ENCODE data around the gene LGI4. TPM values are rescaled to one million over a fixed set of nuclear protein-coding genes. Genes with fewer than 3 reads are reported as not detected.

The LGI4 gene
- total and polyA plus RNA-seq, 2 experiments from 2014 or later, result 3.4 to 4.3 TPM

DNA sequence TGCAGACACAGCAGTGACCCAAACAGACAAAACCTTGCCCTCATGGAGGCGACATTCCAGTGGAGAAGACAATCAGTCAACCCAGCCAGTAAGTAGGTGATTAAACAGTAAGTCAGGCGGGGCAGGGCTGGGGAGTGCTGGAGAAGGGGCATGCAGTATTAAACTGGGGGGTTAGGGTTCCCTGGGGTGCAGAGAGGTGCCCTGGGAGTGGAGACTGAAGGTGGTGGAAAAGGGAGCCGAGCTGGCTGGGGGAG is 50.4 kb downstream of the LGI4 start:
- Histone ChIP-seq H2AFZ (peak overlapping the region; percentile 81; the same call in 1 of the 2 replicates), H3K27ac (ENCODE audit: low read depth) (no peak overlapping the region), H4K20me1 (replicated peaks; ENCODE audit: insufficient read depth) (no peaks in the 10 kb centered on the region), H3F3A (replicated peaks; ENCODE audit: low read depth) (0 out of 2 replicates have a peak, but pooled peaks cover 4% of the 10 kb centered on the region), H3K9me2 (ENCODE audit: insufficient read depth) (no peaks in the 10 kb centered on the region), H3K4me1 (ENCODE audit: insufficient read depth) (no peaks in the 10 kb centered on the region), H3K4me2 (no peak overlapping the region), H3K36me3 (ENCODE audit: insufficient read depth) (no peaks in the 10 kb centered on the region; the same call in 1 of the 2 replicates), H3K27me3 (ENCODE audit: insufficient read depth) (no peaks in the 10 kb centered on the region), H3K4me3 (no peak overlapping the region), H3K79me2 (replicated peaks; ENCODE audit: insufficient read depth) (no peaks in the 10 kb centered on the region)
- H3K4me1 Mint-ChIP-seq, result peaks cover 6% of the 10 kb centered on the region; the same call in 2 of the 3 replicates
- no peak overlapping the region for H3K27ac Mint-ChIP-seq
- no peak overlapping the region for H3K4me3 Mint-ChIP-seq
- peaks cover 4% of the 10 kb centered on the region; the same call in 2 of the 3 replicates for H3K9me3 Mint-ChIP-seq
- DNase-seq (ENCODE audit: low spot score), result no peak
- H3K27me3 Mint-ChIP-seq (ENCODE audit: insufficient read depth, low read depth, poor library complexity), result peaks cover 22% of the 10 kb centered on the region
- no peak for TF ChIP-seq ZNF114 (CRISPR knock-in tag; IDR thresholded peaks at IDR 0.05)
- TF ChIP-seq CREB1 (CRISPR knock-in tag; IDR thresholded peaks at IDR 0.05; ENCODE audit: low read depth), result no peak
- TF ChIP-seq JUNB (IDR thresholded peaks at IDR 0.05; ENCODE audit: unreplicated experiment), result no peak
- TF ChIP-seq EZH2 (IDR thresholded peaks at IDR 0.05; ENCODE audit: low read depth, unreplicated experiment), result no peak
- TF ChIP-seq NANOG (IDR thresholded peaks at IDR 0.05; ENCODE audit: borderline replicate concordance), result no peak
- TF ChIP-seq POLR2AphosphoS5 (IDR thresholded peaks at IDR 0.05; ENCODE audit: low read depth), result no peak
- TF ChIP-seq, protein P1, sequence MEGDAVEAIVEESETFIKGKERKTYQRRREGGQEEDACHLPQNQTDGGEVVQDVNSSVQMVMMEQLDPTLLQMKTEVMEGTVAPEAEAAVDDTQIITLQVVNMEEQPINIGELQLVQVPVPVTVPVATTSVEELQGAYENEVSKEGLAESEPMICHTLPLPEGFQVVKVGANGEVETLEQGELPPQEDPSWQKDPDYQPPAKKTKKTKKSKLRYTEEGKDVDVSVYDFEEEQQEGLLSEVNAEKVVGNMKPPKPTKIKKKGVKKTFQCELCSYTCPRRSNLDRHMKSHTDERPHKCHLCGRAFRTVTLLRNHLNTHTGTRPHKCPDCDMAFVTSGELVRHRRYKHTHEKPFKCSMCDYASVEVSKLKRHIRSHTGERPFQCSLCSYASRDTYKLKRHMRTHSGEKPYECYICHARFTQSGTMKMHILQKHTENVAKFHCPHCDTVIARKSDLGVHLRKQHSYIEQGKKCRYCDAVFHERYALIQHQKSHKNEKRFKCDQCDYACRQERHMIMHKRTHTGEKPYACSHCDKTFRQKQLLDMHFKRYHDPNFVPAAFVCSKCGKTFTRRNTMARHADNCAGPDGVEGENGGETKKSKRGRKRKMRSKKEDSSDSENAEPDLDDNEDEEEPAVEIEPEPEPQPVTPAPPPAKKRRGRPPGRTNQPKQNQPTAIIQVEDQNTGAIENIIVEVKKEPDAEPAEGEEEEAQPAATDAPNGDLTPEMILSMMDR (conservative IDR thresholded peaks at IDR 0.05; ENCODE audit: low read depth in 2 of 2), result no peak; a peak in 1 of 4 replicates
- TF ChIP-seq, protein P2, sequence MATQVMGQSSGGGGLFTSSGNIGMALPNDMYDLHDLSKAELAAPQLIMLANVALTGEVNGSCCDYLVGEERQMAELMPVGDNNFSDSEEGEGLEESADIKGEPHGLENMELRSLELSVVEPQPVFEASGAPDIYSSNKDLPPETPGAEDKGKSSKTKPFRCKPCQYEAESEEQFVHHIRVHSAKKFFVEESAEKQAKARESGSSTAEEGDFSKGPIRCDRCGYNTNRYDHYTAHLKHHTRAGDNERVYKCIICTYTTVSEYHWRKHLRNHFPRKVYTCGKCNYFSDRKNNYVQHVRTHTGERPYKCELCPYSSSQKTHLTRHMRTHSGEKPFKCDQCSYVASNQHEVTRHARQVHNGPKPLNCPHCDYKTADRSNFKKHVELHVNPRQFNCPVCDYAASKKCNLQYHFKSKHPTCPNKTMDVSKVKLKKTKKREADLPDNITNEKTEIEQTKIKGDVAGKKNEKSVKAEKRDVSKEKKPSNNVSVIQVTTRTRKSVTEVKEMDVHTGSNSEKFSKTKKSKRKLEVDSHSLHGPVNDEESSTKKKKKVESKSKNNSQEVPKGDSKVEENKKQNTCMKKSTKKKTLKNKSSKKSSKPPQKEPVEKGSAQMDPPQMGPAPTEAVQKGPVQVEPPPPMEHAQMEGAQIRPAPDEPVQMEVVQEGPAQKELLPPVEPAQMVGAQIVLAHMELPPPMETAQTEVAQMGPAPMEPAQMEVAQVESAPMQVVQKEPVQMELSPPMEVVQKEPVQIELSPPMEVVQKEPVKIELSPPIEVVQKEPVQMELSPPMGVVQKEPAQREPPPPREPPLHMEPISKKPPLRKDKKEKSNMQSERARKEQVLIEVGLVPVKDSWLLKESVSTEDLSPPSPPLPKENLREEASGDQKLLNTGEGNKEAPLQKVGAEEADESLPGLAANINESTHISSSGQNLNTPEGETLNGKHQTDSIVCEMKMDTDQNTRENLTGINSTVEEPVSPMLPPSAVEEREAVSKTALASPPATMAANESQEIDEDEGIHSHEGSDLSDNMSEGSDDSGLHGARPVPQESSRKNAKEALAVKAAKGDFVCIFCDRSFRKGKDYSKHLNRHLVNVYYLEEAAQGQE (IDR thresholded peaks at IDR 0.05; ENCODE audit: unreplicated experiment), result no peak
- no peak for TF ChIP-seq ZNF331 (CRISPR knock-in tag; IDR thresholded peaks at IDR 0.05; ENCODE audit: low read depth)
- no peak for TF ChIP-seq EZH2phosphoT487 (IDR thresholded peaks at IDR 0.05; ENCODE audit: unreplicated experiment)
- TF ChIP-seq STAT1 (IDR thresholded peaks at IDR 0.05; ENCODE audit: unreplicated experiment), result no peak
- TF ChIP-seq, protein P3, sequence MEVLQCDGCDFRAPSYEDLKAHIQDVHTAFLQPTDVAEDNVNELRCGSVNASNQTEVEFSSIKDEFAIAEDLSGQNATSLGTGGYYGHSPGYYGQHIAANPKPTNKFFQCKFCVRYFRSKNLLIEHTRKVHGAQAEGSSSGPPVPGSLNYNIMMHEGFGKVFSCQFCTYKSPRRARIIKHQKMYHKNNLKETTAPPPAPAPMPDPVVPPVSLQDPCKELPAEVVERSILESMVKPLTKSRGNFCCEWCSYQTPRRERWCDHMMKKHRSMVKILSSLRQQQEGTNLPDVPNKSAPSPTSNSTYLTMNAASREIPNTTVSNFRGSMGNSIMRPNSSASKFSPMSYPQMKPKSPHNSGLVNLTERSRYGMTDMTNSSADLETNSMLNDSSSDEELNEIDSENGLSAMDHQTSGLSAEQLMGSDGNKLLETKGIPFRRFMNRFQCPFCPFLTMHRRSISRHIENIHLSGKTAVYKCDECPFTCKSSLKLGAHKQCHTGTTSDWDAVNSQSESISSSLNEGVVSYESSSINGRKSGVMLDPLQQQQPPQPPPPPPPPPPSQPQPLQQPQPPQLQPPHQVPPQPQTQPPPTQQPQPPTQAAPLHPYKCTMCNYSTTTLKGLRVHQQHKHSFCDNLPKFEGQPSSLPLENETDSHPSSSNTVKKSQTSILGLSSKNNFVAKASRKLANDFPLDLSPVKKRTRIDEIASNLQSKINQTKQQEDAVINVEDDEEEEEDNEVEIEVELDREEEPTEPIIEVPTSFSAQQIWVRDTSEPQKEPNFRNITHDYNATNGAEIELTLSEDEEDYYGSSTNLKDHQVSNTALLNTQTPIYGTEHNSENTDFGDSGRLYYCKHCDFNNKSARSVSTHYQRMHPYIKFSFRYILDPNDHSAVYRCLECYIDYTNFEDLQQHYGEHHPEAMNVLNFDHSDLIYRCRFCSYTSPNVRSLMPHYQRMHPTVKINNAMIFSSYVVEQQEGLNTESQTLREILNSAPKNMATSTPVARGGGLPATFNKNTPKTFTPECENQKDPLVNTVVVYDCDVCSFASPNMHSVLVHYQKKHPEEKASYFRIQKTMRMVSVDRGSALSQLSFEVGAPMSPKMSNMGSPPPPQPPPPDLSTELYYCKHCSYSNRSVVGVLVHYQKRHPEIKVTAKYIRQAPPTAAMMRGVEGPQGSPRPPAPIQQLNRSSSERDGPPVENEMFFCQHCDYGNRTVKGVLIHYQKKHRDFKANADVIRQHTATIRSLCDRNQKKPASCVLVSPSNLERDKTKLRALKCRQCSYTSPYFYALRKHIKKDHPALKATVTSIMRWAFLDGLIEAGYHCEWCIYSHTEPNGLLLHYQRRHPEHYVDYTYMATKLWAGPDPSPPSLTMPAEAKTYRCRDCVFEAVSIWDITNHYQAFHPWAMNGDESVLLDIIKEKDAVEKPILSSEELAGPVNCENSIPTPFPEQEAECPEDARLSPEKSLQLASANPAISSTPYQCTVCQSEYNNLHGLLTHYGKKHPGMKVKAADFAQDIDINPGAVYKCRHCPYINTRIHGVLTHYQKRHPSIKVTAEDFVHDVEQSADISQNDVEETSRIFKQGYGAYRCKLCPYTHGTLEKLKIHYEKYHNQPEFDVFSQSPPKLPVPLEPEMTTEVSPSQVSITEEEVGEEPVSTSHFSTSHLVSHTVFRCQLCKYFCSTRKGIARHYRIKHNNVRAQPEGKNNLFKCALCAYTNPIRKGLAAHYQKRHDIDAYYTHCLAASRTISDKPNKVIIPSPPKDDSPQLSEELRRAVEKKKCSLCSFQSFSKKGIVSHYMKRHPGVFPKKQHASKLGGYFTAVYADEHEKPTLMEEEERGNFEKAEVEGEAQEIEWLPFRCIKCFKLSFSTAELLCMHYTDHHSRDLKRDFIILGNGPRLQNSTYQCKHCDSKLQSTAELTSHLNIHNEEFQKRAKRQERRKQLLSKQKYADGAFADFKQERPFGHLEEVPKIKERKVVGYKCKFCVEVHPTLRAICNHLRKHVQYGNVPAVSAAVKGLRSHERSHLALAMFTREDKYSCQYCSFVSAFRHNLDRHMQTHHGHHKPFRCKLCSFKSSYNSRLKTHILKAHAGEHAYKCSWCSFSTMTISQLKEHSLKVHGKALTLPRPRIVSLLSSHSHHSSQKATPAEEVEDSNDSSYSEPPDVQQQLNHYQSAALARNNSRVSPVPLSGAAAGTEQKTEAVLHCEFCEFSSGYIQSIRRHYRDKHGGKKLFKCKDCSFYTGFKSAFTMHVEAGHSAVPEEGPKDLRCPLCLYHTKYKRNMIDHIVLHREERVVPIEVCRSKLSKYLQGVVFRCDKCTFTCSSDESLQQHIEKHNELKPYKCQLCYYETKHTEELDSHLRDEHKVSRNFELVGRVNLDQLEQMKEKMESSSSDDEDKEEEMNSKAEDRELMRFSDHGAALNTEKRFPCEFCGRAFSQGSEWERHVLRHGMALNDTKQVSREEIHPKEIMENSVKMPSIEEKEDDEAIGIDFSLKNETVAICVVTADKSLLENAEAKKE (CRISPR knock-in tag; IDR thresholded peaks at IDR 0.05), result no peak
- TF ChIP-seq, protein P4, sequence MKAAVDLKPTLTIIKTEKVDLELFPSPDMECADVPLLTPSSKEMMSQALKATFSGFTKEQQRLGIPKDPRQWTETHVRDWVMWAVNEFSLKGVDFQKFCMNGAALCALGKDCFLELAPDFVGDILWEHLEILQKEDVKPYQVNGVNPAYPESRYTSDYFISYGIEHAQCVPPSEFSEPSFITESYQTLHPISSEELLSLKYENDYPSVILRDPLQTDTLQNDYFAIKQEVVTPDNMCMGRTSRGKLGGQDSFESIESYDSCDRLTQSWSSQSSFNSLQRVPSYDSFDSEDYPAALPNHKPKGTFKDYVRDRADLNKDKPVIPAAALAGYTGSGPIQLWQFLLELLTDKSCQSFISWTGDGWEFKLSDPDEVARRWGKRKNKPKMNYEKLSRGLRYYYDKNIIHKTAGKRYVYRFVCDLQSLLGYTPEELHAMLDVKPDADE (IDR thresholded peaks at IDR 0.05), result no peak
- H3K36me3 Mint-ChIP-seq (ENCODE audit: low read depth), result peaks cover 3% of the 10 kb centered on the region; the same call in 2 of the 3 replicates
- ATAC-seq, result peak; percentile 53

Measured in GM23338 (cell line).